GM10266 (cell line): ENCODE data around the gene KLK4.

Experiments used
- DNase-seq: peaks from one replicate; pipeline ENCODE4 v3.0.0; 2012; ENCODE audit errors: extremely low spot score
- CTCF ChIP-seq: IDR thresholded peaks from 2 replicates; pipeline ENCODE4 v1.5.1; 2012; ENCODE audit warnings: mild to moderate bottlenecking, low read depth; ENCODE audit not compliant: control insufficient read depth, insufficient read depth; ENCODE audit errors: missing control alignments

KLK4 gene

GRCh38 chr19:50928831-50929230 is 17.6 kb upstream of the KLK4 start:
- no peak for TF ChIP-seq CTCF
- no peak for DNase-seq

GRCh38 chr19:50926144-50926543 is 14.9 kb upstream of the KLK4 start:
- no peak for TF ChIP-seq CTCF
- no peak for DNase-seq

GRCh38 chr19:50925734-50926133 is 14.5 kb upstream of the KLK4 start:
- TF ChIP-seq CTCF, result no peak
- no peak for DNase-seq

- TF ChIP-seq CTCF, result no peak
- DNase-seq, result no peak
Measured at GRCh38 chr19:50924586-50924985, 13.4 kb upstream of the KLK4 start.

GRCh38 chr19:50922317-50922853 is 11.2 kb upstream of the KLK4 start:
- peak; percentile 84 for DNase-seq
- peak; percentile 92 for TF ChIP-seq CTCF

GRCh38 chr19:50921426-50922316 is 10.5 kb upstream of the KLK4 start:
- DNase-seq, result no peak
- no peak for TF ChIP-seq CTCF

GRCh38 chr19:50916069-50916468 is 4.9 kb upstream of the KLK4 start:
- no peak for DNase-seq
- TF ChIP-seq CTCF, result no peak
